ENCODE data around the gene PAX3. TPM values are rescaled to one million over a fixed set of nuclear protein-coding genes. Genes with fewer than 3 reads are reported as not detected.

The PAX3 gene
- total RNA-seq, 3 donors from 2014 or later (not counting 1 experiment from before 2014, with no cell fraction given), result not detected

DNA sequence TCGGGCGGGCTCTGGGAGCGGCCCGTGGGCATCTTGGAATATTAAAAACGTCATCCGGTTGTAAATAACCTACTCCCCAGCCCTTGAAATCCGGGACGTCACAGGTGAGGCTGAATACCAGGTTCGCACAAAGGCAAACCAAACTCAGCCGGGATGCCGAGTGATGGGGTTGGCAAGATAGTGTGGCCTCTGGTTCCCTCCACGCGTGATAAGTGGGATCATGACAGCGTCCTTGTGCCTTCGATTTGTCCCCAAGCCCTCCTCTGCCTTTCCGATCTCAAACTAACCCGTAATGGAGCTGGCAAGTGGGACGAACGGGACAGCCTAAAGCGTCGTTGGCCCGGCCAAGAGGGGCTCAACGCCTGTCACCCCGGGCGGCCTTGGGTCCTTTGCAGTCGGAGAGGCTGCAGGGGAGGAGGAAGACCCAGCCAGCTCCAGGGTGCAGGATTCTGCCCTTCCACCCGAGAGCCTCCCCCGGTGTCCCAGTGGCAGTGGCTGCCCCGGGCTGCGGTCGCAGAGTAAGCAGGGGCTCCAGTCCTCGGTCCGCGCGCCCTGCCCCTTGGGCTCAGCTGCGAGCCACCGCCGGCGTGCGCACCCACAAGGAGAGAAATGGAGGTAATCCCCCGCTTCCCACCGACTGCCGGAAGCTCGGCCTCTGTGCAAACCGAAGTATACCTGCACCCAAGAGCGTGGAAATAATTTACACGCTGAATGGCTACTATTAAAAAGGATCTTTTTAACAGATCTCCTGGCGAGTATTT is 13.4 kb upstream of the PAX3 start:
- Histone ChIP-seq H3K9me3 (ENCODE audit: control insufficient read depth, insufficient read depth, low read length) (no peaks in the 10 kb centered on the region), H3K4me3 (ENCODE audit: low read length) (no peak overlapping the region), H3K4me1 (ENCODE audit: control insufficient read depth, insufficient read depth, low read length) (no peaks in the 10 kb centered on the region), H3K27me3 (ENCODE audit: control insufficient read depth, insufficient read depth, low read length) (peaks cover 77% of the 10 kb centered on the region), H3K27ac (ENCODE audit: low read length) (no peak overlapping the region), H3K36me3 (ENCODE audit: control insufficient read depth, insufficient read depth, low read length) (no peaks in the 10 kb centered on the region)
- peaks cover 12% of the 10 kb centered on the region for H3K36me3 Mint-ChIP-seq
- H3K27ac Mint-ChIP-seq, result no peak overlapping the region
- DNase-seq, result no peak
- no peak overlapping the region for H3K4me3 Mint-ChIP-seq
- intact Hi-C loops (cut with micrococcal nuclease), result no loop called here
- H3K27me3 Mint-ChIP-seq (ENCODE audit: low read depth in 2 of 2), result peaks cover 67 to 94% of the 10 kb centered on the region in 2 donors
- ATAC-seq, result no peak
- peaks cover 2 to 4% of the 10 kb centered on the region in 2 donors for H3K9me3 Mint-ChIP-seq
- no peak for TF ChIP-seq CTCF (IDR thresholded peaks at IDR 0.05)
- WGBS (ENCODE audit: insufficient coverage), result 11% methylated on average over 48 of the region's 48 CpGs
- peaks cover 4% of the 10 kb centered on the region in 2 donors for H3K4me1 Mint-ChIP-seq

- Histone ChIP-seq H3K4me1 (ENCODE audit: control insufficient read depth, insufficient read depth, low read length) (peaks cover 2% of the 10 kb centered on the region), H3K4me3 (ENCODE audit: low read length) (no peak overlapping the region), H3K36me3 (ENCODE audit: control insufficient read depth, insufficient read depth, low read length) (no peaks in the 10 kb centered on the region), H3K27me3 (ENCODE audit: control insufficient read depth, insufficient read depth, low read length) (peaks cover 77% of the 10 kb centered on the region), H3K27ac (ENCODE audit: low read length) (no peak overlapping the region), H3K9me3 (ENCODE audit: control insufficient read depth, insufficient read depth, low read length) (no peaks in the 10 kb centered on the region)
- Mint-ChIP-seq H3K27me3 (ENCODE audit: low read depth in 2 of 2) (peaks cover 71 to 96% of the 10 kb centered on the region in 2 donors), H3K4me3 (no peak overlapping the region), H3K27ac (no peak overlapping the region), H3K4me1 (peaks cover 6% of the 10 kb centered on the region in 2 donors), H3K9me3 (peaks cover 2 to 4% of the 10 kb centered on the region in 2 donors), H3K36me3 (peaks cover 12% of the 10 kb centered on the region)
- ATAC-seq (no peak), DNase-seq (no peak)
- intact Hi-C loops (cut with micrococcal nuclease), result no loop called here
- 9% methylated on average over 40 of the region's 42 CpGs for WGBS (ENCODE audit: insufficient coverage)
- no peak for TF ChIP-seq CTCF (IDR thresholded peaks at IDR 0.05)
Measured at GRCh38 chr2:222311319-222311977, 12.7 kb upstream of the PAX3 start.

DNA sequence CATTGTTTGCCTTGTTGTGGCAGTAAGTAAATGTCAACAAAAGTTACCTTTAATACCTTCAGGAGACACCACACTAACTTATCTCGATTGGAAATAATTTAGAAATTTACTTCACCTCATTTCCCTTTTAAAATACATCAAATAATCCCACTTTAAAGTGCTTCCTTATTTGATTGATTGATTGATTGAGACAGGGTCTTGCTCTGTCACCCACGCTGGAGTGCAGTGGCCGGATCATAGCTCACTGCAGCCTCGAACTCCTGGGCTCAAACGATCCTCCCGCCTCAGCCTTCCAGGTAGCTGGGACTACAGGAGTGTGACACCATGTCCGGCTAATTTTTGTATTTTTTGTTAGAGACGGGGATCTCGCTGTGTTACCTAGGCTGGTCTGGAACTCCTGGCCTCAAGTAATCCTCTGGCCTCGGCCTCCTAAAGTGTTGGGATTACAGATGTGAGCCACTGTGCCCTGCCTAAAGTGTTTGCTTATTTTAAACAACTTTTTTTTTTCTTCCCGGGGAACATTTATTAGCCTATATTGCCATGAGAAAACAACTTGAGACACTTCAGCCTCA is 12.0 kb upstream of the PAX3 start:
- peaks cover 6 to 10% of the 10 kb centered on the region in 2 donors for H3K4me1 Mint-ChIP-seq
- H3K27me3 Mint-ChIP-seq (ENCODE audit: low read depth in 2 of 2), result peaks cover 72 to 95% of the 10 kb centered on the region in 2 donors
- ATAC-seq (no peak), DNase-seq (no peak)
- Histone ChIP-seq H3K9me3 (ENCODE audit: control insufficient read depth, insufficient read depth, low read length) (no peaks in the 10 kb centered on the region), H3K27me3 (ENCODE audit: control insufficient read depth, insufficient read depth, low read length) (peaks cover 78% of the 10 kb centered on the region), H3K27ac (ENCODE audit: low read length) (no peak overlapping the region), H3K4me3 (ENCODE audit: low read length) (no peak overlapping the region), H3K36me3 (ENCODE audit: control insufficient read depth, insufficient read depth, low read length) (no peaks in the 10 kb centered on the region), H3K4me1 (ENCODE audit: control insufficient read depth, insufficient read depth, low read length) (peaks cover 9% of the 10 kb centered on the region)
- no peak for TF ChIP-seq CTCF (IDR thresholded peaks at IDR 0.05)
- peaks cover 2 to 4% of the 10 kb centered on the region in 2 donors for H3K9me3 Mint-ChIP-seq
- H3K4me3 Mint-ChIP-seq, result no peak overlapping the region
- intact Hi-C loops (cut with micrococcal nuclease), result no loop called here
- peaks cover 12% of the 10 kb centered on the region for H3K36me3 Mint-ChIP-seq
- WGBS (ENCODE audit: insufficient coverage), result 10% methylated on average over 10 of the region's 11 CpGs
- no peak overlapping the region for H3K27ac Mint-ChIP-seq
